Esophagus squamous epithelium (tissue), 5 donors: Measurements from ENCODE around the gene PARP14. TPM values are rescaled to one million over a fixed set of nuclear protein-coding genes. Genes with fewer than 3 reads are reported as not detected.

Experiments used
- DNase-seq: peaks from one replicate; lab custom pipeline; 2025; lab: John Stamatoyannopoulos, UW
- H3K27ac ChIP-seq, 4 donors: fragments of 200-600 bp; sonication (generic); one replicate each; pipeline ENCODE4 v1.5.1; 2016 to 2019; ENCODE audit warnings: mild to moderate bottlenecking in 1 of 4
- H3K27me3 ChIP-seq, 4 donors: fragments of 200-600 bp; sonication (generic); 1 replicate in 3 of 4; 2 replicates in 1 of 4; pipeline versions ENCODE4 v1.5.1 to v1.6.0; 2017 to 2021; ENCODE audit warnings: antibody characterized with exemption in 1 of 4
- H3K36me3 ChIP-seq, 3 donors: fragments of 200-600 bp; sonication (generic); one replicate each; pipeline ENCODE4 v1.5.1; 2016 to 2019
- H3K4me1 ChIP-seq, 3 donors: fragments of 200-600 bp; sonication (generic); one replicate each; pipeline ENCODE4 v1.5.1; 2017 to 2019
- H3K4me3 ChIP-seq, 4 donors: fragments of 200-600 bp; sonication (generic); 1 replicate in 3 of 4; 2 replicates in 1 of 4; pipeline ENCODE4 v1.5.1; 2016 to 2019; ENCODE audit warnings: mild to moderate bottlenecking in 2 of 4, moderate library complexity in 1 of 4
- H3K9me3 ChIP-seq, 3 donors: fragments of 200-600 bp; sonication (generic); one replicate each; pipeline ENCODE4 v1.5.1; 2016 to 2019
- CTCF ChIP-seq, 6 experiments: fragments of 450-650 bp in 4 of 6; fragments of 200-600 bp in 2 of 6; sonication (generic) in 2 of 6; IDR thresholded peaks; one replicate each; pipeline ENCODE4 v1.5.1; 2016 to 2019; ENCODE audit warnings: antibody characterized with exemption in 6 of 6, mild to moderate bottlenecking in 4 of 6, moderate library complexity in 4 of 6
- POLR2A ChIP-seq, 4 donors: fragments of 450-650 bp; IDR thresholded peaks; one replicate each; pipeline ENCODE4 v1.6.1; 2017; ENCODE audit warnings: antibody characterized with exemption in 4 of 4, mild to moderate bottlenecking in 4 of 4, moderate library complexity in 3 of 4
- WGBS, 2 donors: methylation state at CpG; one replicate each; pipeline ENCODE4 v1.1.5; 2018; 5-methylcytosine and 5-hydroxymethylcytosine counted together
- intact Hi-C: fragments of 100-400 bp; cut with DNase I; formaldehyde crosslinking; loops from one replicate; pipeline ENCODE4 v1.15.0; 2022
- total RNA-seq, 4 donors: library from RNA; depleted of rRNA; stranded (reverse); fragments of >200 nt; gene quantifications; one replicate each; pipeline ENCODE4 v1.1.0, GENCODE V29; 2016
- donor health status: DM: yes; HTN: yes; CAD: no.

PARP14 gene
- total RNA-seq, result 10 to 100 TPM in 3 of 4 donors, 1 to 10 TPM in 1; 9.5 to 34.1 (median 22.9) TPM

- no peaks in the 10 kb centered on the region for H3K27me3 ChIP-seq
- 1% methylated on average over 32 to 34 of the region's 63 CpGs for WGBS, 2 donors
- H3K36me3 ChIP-seq, result no peaks in the 10 kb centered on the region
- H3K4me3 ChIP-seq, result peak within 1 kb of the TSS; percentile 73 to 97 (median 84)
- intact Hi-C loops, result loop anchor here (10.0 kb wide), 2 partner anchors 114 to 286 kb away; partner anchors contain the start of genes HSPBAP1 and SLC49A4
- H3K9me3 ChIP-seq, result no peaks in the 10 kb centered on the region
- no peak for DNase-seq
- peak in 4 of 6 experiments; percentile 12 to 43 (median 34) for TF ChIP-seq CTCF (IDR thresholded peaks at IDR 0.05)
- peak in 2 of 4 donors; percentile 40 to 59 for TF ChIP-seq POLR2A (IDR thresholded peaks at IDR 0.05)
- peaks cover 18 to 51% (median 22%) of the 10 kb centered on the region in 3 donors for H3K4me1 ChIP-seq
- H3K27ac ChIP-seq, result peak within 1 kb of the TSS; percentile 93 to 98 (median 97)
Measured at GRCh38 chr3:122680475-122681283, at the start of gene PARP14. Gene PARP14, plus strand, starts transcription at chr3:122680839. Its CDS starts 45 bp downstream, at chr3:122680884.

- TF ChIP-seq POLR2A (IDR thresholded peaks at IDR 0.05) (no peak), CTCF (IDR thresholded peaks at IDR 0.05) (no peak)
- no peak for DNase-seq
- WGBS, 2 donors, result 45 to 49% methylated on average over 5 of the region's 5 CpGs
- intact Hi-C loops, result no loop called here
- no peaks in the 10 kb centered on the region for H3K27me3 ChIP-seq
- no peak overlapping the region for H3K27ac ChIP-seq
- no peaks in the 10 kb centered on the region for H3K36me3 ChIP-seq
- H3K4me1 ChIP-seq, result no peaks in the 10 kb centered on the region
- H3K4me3 ChIP-seq, result no peak overlapping the region
- H3K9me3 ChIP-seq, result no peaks in the 10 kb centered on the region
Measured at GRCh38 chr3:122635789-122636188, 44.9 kb upstream of the PARP14 start.

- TF ChIP-seq CTCF (IDR thresholded peaks at IDR 0.05) (no peak), POLR2A (IDR thresholded peaks at IDR 0.05) (no peak)
- no peaks in the 10 kb centered on the region for H3K27me3 ChIP-seq
- H3K36me3 ChIP-seq, result no peaks in the 10 kb centered on the region
- no peaks in the 10 kb centered on the region for H3K4me1 ChIP-seq
- DNase-seq, result no peak
- no peak overlapping the region for H3K27ac ChIP-seq
- no peaks in the 10 kb centered on the region for H3K9me3 ChIP-seq
- no peak overlapping the region for H3K4me3 ChIP-seq
- 33 to 58% methylated on average over 3 of the region's 3 CpGs for WGBS, 2 donors
- intact Hi-C loops, result no loop called here
Measured at GRCh38 chr3:122636697-122637096, 43.9 kb upstream of the PARP14 start.

GRCh38 chr3:122640437-122640999, 40.1 kb upstream of the PARP14 start:
- no peak overlapping the region for H3K27ac ChIP-seq
- no peak overlapping the region for H3K4me3 ChIP-seq
- no peaks in the 10 kb centered on the region for H3K36me3 ChIP-seq
- no peak for DNase-seq
- intact Hi-C loops, result no loop called here
- TF ChIP-seq CTCF (IDR thresholded peaks at IDR 0.05) (no peak), POLR2A (IDR thresholded peaks at IDR 0.05) (no peak)
- no peaks in the 10 kb centered on the region for H3K4me1 ChIP-seq
- no peaks in the 10 kb centered on the region for H3K27me3 ChIP-seq
- no peaks in the 10 kb centered on the region for H3K9me3 ChIP-seq

GRCh38 chr3:122642935-122643334, 37.7 kb upstream of the PARP14 start:
- DNase-seq, result no peak
- intact Hi-C loops, result no loop called here
- Histone ChIP-seq H3K27ac (no peak overlapping the region), H3K27me3 (no peaks in the 10 kb centered on the region), H3K9me3 (no peaks in the 10 kb centered on the region), H3K4me3 (no peak overlapping the region), H3K36me3 (no peaks in the 10 kb centered on the region), H3K4me1 (no peaks in the 10 kb centered on the region)
- WGBS, 2 donors, result 67 to 73% methylated on average over 2 of the region's 2 CpGs
- TF ChIP-seq CTCF (IDR thresholded peaks at IDR 0.05) (no peak), POLR2A (IDR thresholded peaks at IDR 0.05) (no peak)
